ENCODE measurements around the gene LSAMP. TPM values are rescaled to one million over a fixed set of nuclear protein-coding genes. Genes with fewer than 3 reads are reported as not detected.

Gene LSAMP
- total and polyA plus RNA-seq, 2 of the 4 experiments (the other 2 are of a cell fraction): 7.9 to 8.0 TPM

- H2BK5ac ChIP-seq (ENCODE audit: low read depth, low read length, poor library complexity, severe bottlenecking): no peak overlapping the region
- intact Hi-C loops (cut with micrococcal nuclease) (loop anchor here (10.0 kb wide), 1 partner anchor 57 kb away; no protein-coding TSS in a partner anchor), dilution Hi-C loops (cut with HindIII; ENCODE audit: low sequenced_read_pairs, unreplicated experiment) (no loop called here), in situ Hi-C loops (cut with MboI; ENCODE audit: low sequenced_read_pairs) (no loop called here)
- no peaks in the 10 kb centered on the region for H3K36me3 ChIP-seq (ENCODE audit: control insufficient read depth, insufficient read depth, low read length)
- ChIA-PET CTCF (no interaction called here), POLR2A (ENCODE audit: unreplicated experiment) (no interaction called here)
- no peak overlapping the region for H3K4me3 ChIP-seq (ENCODE audit: insufficient read depth, low read depth, low read length)
- no peak overlapping the region for H3K23ac ChIP-seq (ENCODE audit: low read depth, low read length)
- DNase-seq: no peak
- no peak for TF ChIP-seq RAD21 (IDR thresholded peaks at IDR 0.05; ENCODE audit: low read length)
- TF ChIP-seq SMC3 (IDR thresholded peaks at IDR 0.05; ENCODE audit: low read depth, low read length): no peak
- no peak for TF ChIP-seq CHD1 (IDR thresholded peaks at IDR 0.05; ENCODE audit: low read depth, low read length)
- no peak for TF ChIP-seq BHLHE40 (IDR thresholded peaks at IDR 0.05; ENCODE audit: low read depth, low read length)
- TF ChIP-seq FOS (IDR thresholded peaks at IDR 0.05; ENCODE audit: low read depth, low read length): no peak
- no peaks in the 10 kb centered on the region for H3K4me1 ChIP-seq (ENCODE audit: control insufficient read depth, insufficient read depth, low read length)
- H4K20me1 ChIP-seq (ENCODE audit: insufficient read depth, low read length): no peaks in the 10 kb centered on the region
- no peak overlapping the region for H3K4ac ChIP-seq (ENCODE audit: low read depth, low read length)
- no peak overlapping the region for H2BK20ac ChIP-seq (ENCODE audit: low read depth, low read length)
- H3K9me3 ChIP-seq (ENCODE audit: control insufficient read depth, insufficient read depth, low read length): no peaks in the 10 kb centered on the region
- no CpG with 5 or more reads among the region's 1 CpG for WGBS, 2 experiments (ENCODE audit: extremely low coverage in 2 of 2, insufficient read length in 1 of 2)
- no peak overlapping the region for H2BK120ac ChIP-seq (ENCODE audit: low read depth, low read length)
- H4K91ac ChIP-seq (ENCODE audit: insufficient read depth, low read depth, low read length): no peak overlapping the region
- H3K18ac ChIP-seq (ENCODE audit: low read depth, low read length): no peak overlapping the region
- H2AK9ac ChIP-seq (replicated peaks; ENCODE audit: low read depth, low read length, poor library complexity): no peak overlapping the region
- H3K4me2 ChIP-seq (ENCODE audit: low read depth, low read length): no peak overlapping the region
- H2BK15ac ChIP-seq (ENCODE audit: low read depth, low read length): no peak overlapping the region
- no peaks in the 10 kb centered on the region for H3K9me1 ChIP-seq (ENCODE audit: insufficient read depth, low read length)
- H2AFZ ChIP-seq (replicated peaks; ENCODE audit: low read length, poor library complexity): no peak overlapping the region
- no peaks in the 10 kb centered on the region for H3K79me1 ChIP-seq (ENCODE audit: low read depth in 1 of 2, low read length in 2 of 2)
- no TSS peak for BruUV-seq (replicated peaks)
- no peak overlapping the region for H3K56ac ChIP-seq (ENCODE audit: extremely low read depth, insufficient read depth, low read length)
- no peak overlapping the region for H2AK5ac ChIP-seq (ENCODE audit: low read depth, low read length)
- ATAC-seq (ENCODE audit: low read depth): no peak
- no peak overlapping the region for H3K14ac ChIP-seq (replicated peaks; ENCODE audit: low read depth, low read length)
- no peak overlapping the region for H4K8ac ChIP-seq (ENCODE audit: low read depth in 2 of 2, low read length in 2 of 2)
- no peaks in the 10 kb centered on the region for H3K27me3 ChIP-seq (ENCODE audit: control insufficient read depth, insufficient read depth, low read length)
- no peak overlapping the region for H3K9ac ChIP-seq (ENCODE audit: low read depth, low read length)
- H4K5ac ChIP-seq (ENCODE audit: low read depth, low read length): no peak overlapping the region
- no peak overlapping the region for H3K27ac ChIP-seq (ENCODE audit: insufficient read depth, low read length)
Measured at GRCh38 chr3:116378077-116378476, 67.2 kb downstream of the LSAMP start.
